Sigmoid colon (tissue), 7 donors: Measurements from ENCODE around the gene SNX20. TPM values are rescaled to one million over a fixed set of nuclear protein-coding genes. Genes with fewer than 3 reads are reported as not detected.

Source experiments
- DNase-seq: peaks from one replicate; pipeline ENCODE4 v3.0.0-alpha.2; 2019
- H3K27ac ChIP-seq, 4 donors: fragments of 200-600 bp; sonication (generic); one replicate each; pipeline ENCODE4 v1.5.1; 2016 to 2019; ENCODE audit warnings: mild to moderate bottlenecking in 1 of 4
- H3K27me3 ChIP-seq, 3 donors: fragments of 200-600 bp; sonication (generic); one replicate each; pipeline ENCODE4 v1.5.1; 2019; ENCODE audit warnings: mild to moderate bottlenecking in 1 of 3
- H3K36me3 ChIP-seq, 4 donors: fragments of 200-600 bp; sonication (generic); one replicate each; pipeline ENCODE4 v1.5.1; 2016 to 2019
- H3K4me1 ChIP-seq, 4 donors: fragments of 200-600 bp; sonication (generic); one replicate each; pipeline ENCODE4 v1.5.1; 2017 to 2019
- H3K4me3 ChIP-seq, 4 donors: fragments of 200-600 bp; sonication (generic); one replicate each; pipeline ENCODE4 v1.5.1; 2017 to 2019; ENCODE audit warnings: mild to moderate bottlenecking in 2 of 4, moderate library complexity in 1 of 4
- H3K9me3 ChIP-seq, 4 donors: fragments of 200-600 bp in 3 of 4; sonication (generic) in 3 of 4; one replicate each; pipeline versions ENCODE4 v1.5.1 to v1.6.1; 2013 to 2019
- CTCF ChIP-seq, 4 experiments: fragments of 450-650 bp in 3 of 4; fragments of 200-600 bp in 1 of 4; IDR thresholded peaks; one replicate each; pipeline ENCODE4 v1.5.1; 2016 to 2019; ENCODE audit warnings: antibody characterized with exemption in 4 of 4, mild to moderate bottlenecking in 3 of 4, moderate library complexity in 2 of 4
- EP300 ChIP-seq, 4 donors: sonication (generic); formaldehyde crosslinking; IDR thresholded peaks; one replicate each; pipeline ENCODE4 v1.6.1; 2017; ENCODE audit warnings: antibody characterized with exemption in 4 of 4
- POLR2A ChIP-seq, 2 donors: fragments of 450-650 bp; IDR thresholded peaks; one replicate each; pipeline ENCODE4 v1.6.1; 2016; ENCODE audit warnings: antibody characterized with exemption in 2 of 2, mild to moderate bottlenecking in 2 of 2, moderate library complexity in 2 of 2
- POLR2AphosphoS5 ChIP-seq, 4 donors: sonication (generic); formaldehyde crosslinking; IDR thresholded peaks; one replicate each; pipeline ENCODE4 v1.6.1; 2017; ENCODE audit warnings: antibody characterized with exemption in 4 of 4
- WGBS, 2 donors: extraction: QIAGEN DNeasy Blood & Tissue Kit; methylation state at CpG; one replicate each; pipeline ENCODE4 v1.1.7; 2013; 5-methylcytosine and 5-hydroxymethylcytosine counted together
- intact Hi-C: fragments of 100-400 bp; cut with DNase I; formaldehyde crosslinking; loops from one replicate; pipeline ENCODE4 v1.15.1; 2023
- polyA plus RNA-seq, 3 donors: library from polyadenylated mRNA; stranded (reverse); fragments of 200-250 nt; gene quantifications; one replicate each; pipeline ENCODE4 v1.2.3, GENCODE V29; 2013
- total RNA-seq, 4 donors: library from RNA; depleted of rRNA; stranded (reverse); fragments of >200 nt; gene quantifications; one replicate each; pipeline ENCODE4 v1.1.0, GENCODE V29; 2016
- donor health status: healthy with polysubstance abuse.
- donor health status: Bipolar disorder and iron deficiency.
- donor health status: healthy.

Gene SNX20
- total and polyA plus RNA-seq, 7 donors, result 0.60 to 9.3 (median 1.8) TPM

GRCh38 chr16:50659806-50660205 is 21.3 kb downstream of the SNX20 start:
- Histone ChIP-seq H3K9me3 (no peaks in the 10 kb centered on the region), H3K4me3 (no peak overlapping the region), H3K27me3 (no peaks in the 10 kb centered on the region), H3K4me1 (peaks cover 0 to 4% (median 1%) of the 10 kb centered on the region in 4 donors), H3K27ac (no peak overlapping the region), H3K36me3 (no peaks in the 10 kb centered on the region)
- 80 to 86% methylated on average over 5 of the region's 5 CpGs for WGBS, 2 donors
- TF ChIP-seq POLR2A (IDR thresholded peaks at IDR 0.05) (no peak), CTCF (IDR thresholded peaks at IDR 0.05) (no peak), POLR2AphosphoS5 (IDR thresholded peaks at IDR 0.05) (no peak), EP300 (IDR thresholded peaks at IDR 0.05) (no peak)
- intact Hi-C loops, result loop anchor here (10.0 kb wide), 4 partner anchors 115 to 445 kb away; partner anchors contain the start of gene NKD1
- DNase-seq, result no peak

- WGBS, 2 donors, result 74 to 75% methylated on average over 5 of the region's 5 CpGs
These were observed 23.9 kb downstream of the SNX20 start for GRCh38 chr16:50657241-50657640.

DNA sequence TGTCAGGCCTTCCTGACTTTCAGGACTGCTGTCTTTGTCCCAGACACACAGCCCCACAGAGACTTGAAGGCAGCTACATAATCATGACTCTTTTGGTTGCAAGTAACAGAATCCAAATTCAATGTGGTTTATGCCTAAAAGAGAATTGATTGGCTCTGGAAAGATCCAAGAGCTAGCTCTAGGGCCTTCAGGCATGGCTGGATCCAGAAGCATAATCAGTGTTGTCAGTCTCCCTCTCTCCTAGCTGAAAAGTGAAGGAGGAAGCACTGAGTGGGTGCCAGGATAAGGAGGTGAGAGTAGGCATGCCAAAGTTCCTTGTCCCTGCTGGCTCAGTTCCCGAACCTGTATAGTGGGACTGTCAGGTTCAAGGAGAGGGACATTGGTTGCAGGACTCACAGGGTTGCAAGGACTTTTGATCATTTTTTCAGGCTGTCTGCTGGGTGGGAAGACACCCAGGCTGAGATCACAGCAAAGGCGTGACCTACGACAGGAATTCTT is 25.5 kb downstream of the SNX20 start:
- TF ChIP-seq CTCF (IDR thresholded peaks at IDR 0.05), result no peak
- TF ChIP-seq POLR2A (IDR thresholded peaks at IDR 0.05), result no peak
- no peak for TF ChIP-seq POLR2AphosphoS5 (IDR thresholded peaks at IDR 0.05)
- no peak for TF ChIP-seq EP300 (IDR thresholded peaks at IDR 0.05)
- DNase-seq, result no peak
- intact Hi-C loops, result no loop called here
- Histone ChIP-seq H3K4me3 (no peak overlapping the region), H3K27me3 (no peaks in the 10 kb centered on the region), H3K27ac (no peak overlapping the region), H3K9me3 (no peaks in the 10 kb centered on the region), H3K36me3 (no peaks in the 10 kb centered on the region), H3K4me1 (no peaks in the 10 kb centered on the region)
- WGBS, 2 donors, result 83 to 94% methylated on average over 3 of the region's 3 CpGs

More at GRCh38 chr16:50657241-50657640, 23.9 kb downstream of the SNX20 start:
- H3K27ac ChIP-seq, result no peak overlapping the region
- no peaks in the 10 kb centered on the region for H3K9me3 ChIP-seq
- no peaks in the 10 kb centered on the region for H3K4me1 ChIP-seq
- H3K36me3 ChIP-seq, result no peaks in the 10 kb centered on the region
- intact Hi-C loops, result no loop called here
- H3K27me3 ChIP-seq, result no peaks in the 10 kb centered on the region
- H3K4me3 ChIP-seq, result no peak overlapping the region
- DNase-seq, result no peak
- TF ChIP-seq CTCF (IDR thresholded peaks at IDR 0.05) (no peak), EP300 (IDR thresholded peaks at IDR 0.05) (no peak)

DNA sequence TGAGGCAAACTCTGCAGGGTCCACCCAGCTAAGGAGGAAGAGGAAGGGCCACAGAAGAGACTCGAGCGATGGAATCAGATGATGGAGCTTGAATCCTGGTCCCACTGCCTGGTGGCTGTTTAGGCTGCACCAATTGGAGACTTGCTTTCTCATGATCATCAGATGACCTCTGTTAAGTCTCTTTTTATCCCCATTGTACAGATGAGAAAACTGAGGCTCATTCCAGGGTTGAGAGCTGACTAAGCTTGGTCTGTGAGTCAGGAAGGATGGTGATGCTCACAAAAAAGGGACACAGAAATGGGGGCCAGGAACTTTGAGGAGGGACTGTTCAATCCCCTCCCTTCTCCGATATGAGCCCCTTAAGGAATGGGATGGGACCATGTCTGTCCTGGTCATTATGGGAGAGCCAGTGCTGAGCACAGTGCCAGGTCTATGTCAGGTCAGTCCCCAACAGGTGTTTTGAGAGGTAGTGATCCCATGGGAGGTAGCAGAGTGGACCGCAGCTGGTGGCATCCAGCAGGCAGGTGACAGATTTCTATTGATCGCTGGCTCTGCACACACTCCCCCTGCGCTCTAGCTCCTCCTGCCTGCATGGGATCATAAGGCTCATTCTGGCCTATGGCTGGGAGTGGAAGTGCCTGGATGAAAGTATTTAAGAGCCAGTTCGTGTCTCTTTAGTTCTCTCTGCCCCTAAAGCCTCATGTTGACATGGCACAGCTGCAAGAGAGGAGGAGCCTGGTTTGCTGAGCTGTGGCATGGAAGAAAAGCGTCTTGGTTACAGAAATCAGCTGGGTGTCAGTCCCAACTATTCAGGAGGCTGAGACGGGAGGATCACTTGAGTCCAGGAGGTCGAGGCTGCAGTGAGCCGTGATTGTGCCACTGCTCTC is 27.2 kb downstream of the SNX20 start:
- no peak for DNase-seq
- TF ChIP-seq EP300 (IDR thresholded peaks at IDR 0.05) (no peak), POLR2A (IDR thresholded peaks at IDR 0.05) (no peak), CTCF (IDR thresholded peaks at IDR 0.05) (no peak), POLR2AphosphoS5 (IDR thresholded peaks at IDR 0.05) (no peak)
- Histone ChIP-seq H3K27ac (no peak overlapping the region), H3K27me3 (no peaks in the 10 kb centered on the region), H3K9me3 (no peaks in the 10 kb centered on the region), H3K4me1 (no peaks in the 10 kb centered on the region), H3K4me3 (no peak overlapping the region), H3K36me3 (no peaks in the 10 kb centered on the region)
- 77 to 84% methylated on average over 11 of the region's 11 CpGs for WGBS, 2 donors
- intact Hi-C loops, result no loop called here
